HUES64 (cell line): Measurements from ENCODE around the gene DLG2.

ENCODE experiments used
- H3K27ac ChIP-seq: 2 replicates; pipeline ENCODE4 v1.7.0; 2013; ENCODE audit warnings: low read depth, low read length, inconsistent platforms
- H3K27me3 ChIP-seq: 2 replicates; pipeline ENCODE4 v1.6.1; 2013; ENCODE audit warnings: mild to moderate bottlenecking, low read length; ENCODE audit not compliant: insufficient read depth
- H3K36me3 ChIP-seq: 2 replicates; pipeline ENCODE4 v1.6.1; 2013; ENCODE audit warnings: mild to moderate bottlenecking, low read length; ENCODE audit not compliant: insufficient read depth
- H3K4me1 ChIP-seq: 2 replicates; pipeline ENCODE4 v1.6.1; 2013; ENCODE audit warnings: mild to moderate bottlenecking, low read length, moderate library complexity; ENCODE audit not compliant: insufficient read depth
- H3K4me3 ChIP-seq: 2 replicates; pipeline ENCODE4 v1.5.1; 2013; ENCODE audit warnings: mild to moderate bottlenecking, low read length, moderate library complexity
- H3K9ac ChIP-seq: 2 replicates; pipeline ENCODE4 v1.6.1; 2013; ENCODE audit warnings: mild to moderate bottlenecking, low read depth, low read length
- H3K9me3 ChIP-seq: 2 replicates; pipeline ENCODE4 v1.6.1; 2013; ENCODE audit warnings: low read depth, low read length; ENCODE audit not compliant: insufficient read depth
- WGBS: fragments of 150-250, 120-280 bp; methylation state at CpG from one replicate; pipeline ENCODE4 v1.1.7; 2013; ENCODE audit warnings: missing lambda C conversion rate; 5-methylcytosine and 5-hydroxymethylcytosine counted together

The DLG2 gene

GRCh38 chr11:84097186-84097585, 1530.0 kb downstream of the DLG2 start:
- Histone ChIP-seq H3K9ac (no peak overlapping the region), H3K4me3 (no peak overlapping the region), H3K36me3 (no peaks in the 10 kb centered on the region), H3K4me1 (no peaks in the 10 kb centered on the region), H3K9me3 (no peaks in the 10 kb centered on the region), H3K27me3 (no peaks in the 10 kb centered on the region), H3K27ac (no peak overlapping the region)
- WGBS, result 75% methylated on average over 3 of the region's 3 CpGs

GRCh38 chr11:84091212-84091986, 1535.7 kb downstream of the DLG2 start:
- Histone ChIP-seq H3K36me3 (no peaks in the 10 kb centered on the region), H3K9ac (no peak overlapping the region), H3K9me3 (no peaks in the 10 kb centered on the region), H3K4me1 (no peaks in the 10 kb centered on the region), H3K4me3 (no peak overlapping the region), H3K27ac (no peak overlapping the region), H3K27me3 (no peaks in the 10 kb centered on the region)
- WGBS, result 93% methylated on average over 7 of the region's 7 CpGs

- H3K9ac ChIP-seq, result no peak overlapping the region
- H3K27ac ChIP-seq, result no peak overlapping the region
- 97% methylated on average over 4 of the region's 5 CpGs for WGBS
- H3K4me1 ChIP-seq, result no peaks in the 10 kb centered on the region
- no peaks in the 10 kb centered on the region for H3K36me3 ChIP-seq
- H3K9me3 ChIP-seq, result no peaks in the 10 kb centered on the region
- no peaks in the 10 kb centered on the region for H3K27me3 ChIP-seq
- no peak overlapping the region for H3K4me3 ChIP-seq
These were observed 1537.8 kb downstream of the DLG2 start for GRCh38 chr11:84089072-84090057.

- H3K9me3 ChIP-seq, result no peaks in the 10 kb centered on the region
- no peak overlapping the region for H3K9ac ChIP-seq
- H3K36me3 ChIP-seq, result no peaks in the 10 kb centered on the region
- H3K27ac ChIP-seq, result no peak overlapping the region
- no peaks in the 10 kb centered on the region for H3K27me3 ChIP-seq
- WGBS, result 88% methylated on average over 2 of the region's 2 CpGs
- no peak overlapping the region for H3K4me3 ChIP-seq
- H3K4me1 ChIP-seq, result no peaks in the 10 kb centered on the region
These were observed 1555.3 kb downstream of the DLG2 start for GRCh38 chr11:84071851-84072250.

- no peaks in the 10 kb centered on the region for H3K27me3 ChIP-seq
- H3K27ac ChIP-seq, result no peak overlapping the region
- H3K4me3 ChIP-seq, result no peak overlapping the region
- WGBS, result 85% methylated on average over 1 of the region's 1 CpG
- H3K9me3 ChIP-seq, result no peaks in the 10 kb centered on the region
- H3K36me3 ChIP-seq, result no peaks in the 10 kb centered on the region
- H3K4me1 ChIP-seq, result no peaks in the 10 kb centered on the region
- no peak overlapping the region for H3K9ac ChIP-seq
These were observed 1558.1 kb downstream of the DLG2 start for GRCh38 chr11:84069048-84069447.

GRCh38 chr11:84061726-84062125, 1565.4 kb downstream of the DLG2 start:
- 100% methylated on average over 1 of the region's 1 CpG for WGBS
- no peaks in the 10 kb centered on the region for H3K9me3 ChIP-seq

GRCh38 chr11:84056653-84057376, 1570.3 kb downstream of the DLG2 start:
- H3K4me3 ChIP-seq, result no peak overlapping the region
- H3K9ac ChIP-seq, result no peak overlapping the region
- H3K4me1 ChIP-seq, result no peaks in the 10 kb centered on the region
- no peaks in the 10 kb centered on the region for H3K9me3 ChIP-seq
- H3K27me3 ChIP-seq, result no peaks in the 10 kb centered on the region
- WGBS, result 90% methylated on average over 6 of the region's 6 CpGs
- H3K36me3 ChIP-seq, result no peaks in the 10 kb centered on the region
- H3K27ac ChIP-seq, result no peak overlapping the region

More at GRCh38 chr11:84061726-84062125, 1565.4 kb downstream of the DLG2 start:
- Histone ChIP-seq H3K4me3 (no peak overlapping the region), H3K27me3 (no peaks in the 10 kb centered on the region), H3K9ac (no peak overlapping the region), H3K27ac (no peak overlapping the region), H3K36me3 (no peaks in the 10 kb centered on the region), H3K4me1 (no peaks in the 10 kb centered on the region)

- Histone ChIP-seq H3K4me1 (no peaks in the 10 kb centered on the region), H3K9ac (no peak overlapping the region), H3K27ac (no peak overlapping the region), H3K4me3 (no peak overlapping the region), H3K27me3 (no peaks in the 10 kb centered on the region), H3K36me3 (no peaks in the 10 kb centered on the region), H3K9me3 (0 out of 2 replicates have a peak, but pooled peaks cover 5% of the 10 kb centered on the region)
These were observed 1582.0 kb downstream of the DLG2 start for GRCh38 chr11:84045146-84045545.

GRCh38 chr11:84044706-84045105, 1582.4 kb downstream of the DLG2 start:
- Histone ChIP-seq H3K36me3 (no peaks in the 10 kb centered on the region), H3K4me3 (no peak overlapping the region), H3K27ac (no peak overlapping the region), H3K9ac (no peak overlapping the region), H3K9me3 (0 out of 2 replicates have a peak, but pooled peaks cover 5% of the 10 kb centered on the region), H3K27me3 (no peaks in the 10 kb centered on the region), H3K4me1 (no peaks in the 10 kb centered on the region)
- 100% methylated on average over 1 of the region's 1 CpG for WGBS

GRCh38 chr11:84036664-84037194, 1590.4 kb downstream of the DLG2 start:
- WGBS, result 96% methylated on average over 2 of the region's 2 CpGs
- H3K4me1 ChIP-seq, result no peaks in the 10 kb centered on the region

More at GRCh38 chr11:84036664-84037194, 1590.4 kb downstream of the DLG2 start:
- no peak overlapping the region for H3K27ac ChIP-seq
- H3K4me3 ChIP-seq, result no peak overlapping the region
- no peak overlapping the region for H3K9ac ChIP-seq
- H3K36me3 ChIP-seq, result no peaks in the 10 kb centered on the region
- H3K27me3 ChIP-seq, result no peaks in the 10 kb centered on the region
- 0 out of 2 replicates have a peak, but pooled peaks cover 5% of the 10 kb centered on the region for H3K9me3 ChIP-seq
